HG03066 (cell line): ENCODE data around the gene CEACAM1.
"Not testable (repeated sequence)": the region's sequence is repeated elsewhere in the genome, so short reads cannot be mapped to it uniquely, and the experiment has no call there.

ENCODE experiments used
- ATAC-seq: cut with Tn5 transposase; IDR thresholded peaks from one replicate; pipeline ENCODE4 v1.9.1; 2021; ENCODE audit warnings: low read depth; ENCODE audit not compliant: unreplicated experiment

Gene CEACAM1

GRCh38 chr19:42477933-42478332, 50.3 kb downstream of the CEACAM1 start:
- no peak for ATAC-seq

GRCh38 chr19:42477117-42477516, 51.2 kb downstream of the CEACAM1 start:
- ATAC-seq = no peak

- ATAC-seq = no peak
Measured at GRCh38 chr19:42475366-42475765, 52.9 kb downstream of the CEACAM1 start.

- ATAC-seq = no peak
Measured at GRCh38 chr19:42474743-42475142, 53.5 kb downstream of the CEACAM1 start.

GRCh38 chr19:42473686-42474085, 54.6 kb downstream of the CEACAM1 start:
- ATAC-seq = no peak

- ATAC-seq = no peak
Measured at GRCh38 chr19:42472402-42473147, 55.7 kb downstream of the CEACAM1 start.

GRCh38 chr19:42471554-42472249, 56.6 kb downstream of the CEACAM1 start:
- no peak for ATAC-seq

GRCh38 chr19:42469311-42470235, 58.7 kb downstream of the CEACAM1 start:
- ATAC-seq = no peak

GRCh38 chr19:42468273-42468796, 59.9 kb downstream of the CEACAM1 start:
- ATAC-seq = no peak

GRCh38 chr19:42467183-42467760, 61.0 kb downstream of the CEACAM1 start:
- ATAC-seq = no peak

- ATAC-seq = no peak
Measured at GRCh38 chr19:42466521-42467182, 61.6 kb downstream of the CEACAM1 start.

GRCh38 chr19:42465827-42466280, 62.4 kb downstream of the CEACAM1 start:
- peak; percentile 66 for ATAC-seq

- no peak for ATAC-seq
Measured at GRCh38 chr19:42461700-42462324, 66.5 kb downstream of the CEACAM1 start.

- ATAC-seq = not testable (repeated sequence)
Measured at GRCh38 chr19:42461231-42461630, 67.0 kb downstream of the CEACAM1 start.

GRCh38 chr19:42459926-42460325, 68.4 kb downstream of the CEACAM1 start:
- no peak for ATAC-seq
